Adrenal gland (tissue), 5 donors: ENCODE results near the gene MRC2.

Experiments
- CTCF ChIP-seq, 6 experiments: fragments of 450-650 bp in 4 of 6; fragments of 200-600 bp in 2 of 6; sonication (generic) in 1 of 6; IDR thresholded peaks; 1 replicate in 5 of 6; 2 replicates in 1 of 6; pipeline versions ENCODE4 v1.5.1 to v1.8.0; 2016 to 2021; ENCODE audit warnings: antibody characterized with exemption in 6 of 6, mild to moderate bottlenecking in 2 of 6, moderate library complexity in 1 of 6
- POLR2A ChIP-seq, 2 donors: fragments of 450-650 bp; IDR thresholded peaks; one replicate each; pipeline ENCODE4 v1.6.1; 2017; ENCODE audit warnings: antibody characterized with exemption in 2 of 2, mild to moderate bottlenecking in 2 of 2, moderate library complexity in 1 of 2
- donor health status: DM: no; HTN: no; CAD: no.

- no peak for TF ChIP-seq CTCF (IDR thresholded peaks at IDR 0.05)
- TF ChIP-seq POLR2A (IDR thresholded peaks at IDR 0.05), result no peak
Measured at GRCh38 chr17:62601471-62601870, 26.0 kb upstream of the MRC2 start.
